ENCODE results near the gene ADARB2.

The ADARB2 gene

GRCh38 chr10:1362589-1363445 lies 374.5 kb downstream of the ADARB2 start:
- no peak for DNase-seq (ENCODE audit: low spot score)
- H3K27ac ChIP-seq = no peak overlapping the region
- ChIA-PET CTCF (interaction anchor here (0.6 kb wide), 1 partner anchor 604 kb away, joined by 3 read pairs; no protein-coding TSS in a partner anchor), POLR2A (ENCODE audit: low non-redundant PET) (no interaction called here)
- no peak for TF ChIP-seq CTCF (conservative IDR thresholded peaks at IDR 0.05; ENCODE audit: low read depth)

- no peak for TF ChIP-seq CTCF (conservative IDR thresholded peaks at IDR 0.05; ENCODE audit: low read depth)
- POLR2A ChIA-PET (ENCODE audit: low non-redundant PET) = no interaction called here
- no peak for DNase-seq (ENCODE audit: low spot score)
- no peak overlapping the region for H3K27ac ChIP-seq
- CTCF ChIA-PET = no interaction called here
Observed at GRCh38 chr10:1361411-1362105, 375.8 kb downstream of the ADARB2 start.

- POLR2A ChIA-PET (ENCODE audit: low non-redundant PET) = no interaction called here
- H3K27ac ChIP-seq = no peak overlapping the region
- DNase-seq (ENCODE audit: low spot score) = no peak
- TF ChIP-seq CTCF (conservative IDR thresholded peaks at IDR 0.05; ENCODE audit: low read depth) = no peak
- CTCF ChIA-PET = no interaction called here
Observed at GRCh38 chr10:1360558-1361164, 376.7 kb downstream of the ADARB2 start.

- POLR2A ChIA-PET (ENCODE audit: low non-redundant PET) = no interaction called here
- CTCF ChIA-PET = no interaction called here
- H3K27ac ChIP-seq = no peak overlapping the region
- no peak for TF ChIP-seq CTCF (conservative IDR thresholded peaks at IDR 0.05; ENCODE audit: low read depth)
- no peak for DNase-seq (ENCODE audit: low spot score)
Observed at GRCh38 chr10:1360011-1360557, 377.2 kb downstream of the ADARB2 start.

GRCh38 chr10:1359626-1359955 lies 377.7 kb downstream of the ADARB2 start:
- POLR2A ChIA-PET (ENCODE audit: low non-redundant PET) = no interaction called here
- CTCF ChIA-PET = interaction anchor here (0.7 kb wide), 1 partner anchor 1191 kb away, joined by 4 read pairs; no protein-coding TSS in a partner anchor
- no peak for TF ChIP-seq CTCF (conservative IDR thresholded peaks at IDR 0.05; ENCODE audit: low read depth)
- H3K27ac ChIP-seq = no peak overlapping the region
- no peak for DNase-seq (ENCODE audit: low spot score)

GRCh38 chr10:1358860-1359625 lies 378.3 kb downstream of the ADARB2 start:
- POLR2A ChIA-PET (ENCODE audit: low non-redundant PET) = no interaction called here
- no peak for TF ChIP-seq CTCF (conservative IDR thresholded peaks at IDR 0.05; ENCODE audit: low read depth)
- H3K27ac ChIP-seq = no peak overlapping the region
- CTCF ChIA-PET = interaction anchor here (0.7 kb wide), 1 partner anchor 1190 kb away, joined by 4 read pairs; no protein-coding TSS in a partner anchor
- DNase-seq (ENCODE audit: low spot score) = no peak
